Panc1 (cell line): ENCODE results near the gene CLIC4. TPM values are rescaled to one million over a fixed set of nuclear protein-coding genes. Genes with fewer than 3 reads are reported as not detected.

ENCODE experiments used
- ATAC-seq: fragments of 200-7000 bp; cut with Tn5 transposase; 2 replicates; pipeline ENCODE4 v1.9.1; 2020; ENCODE audit warnings: mild to moderate bottlenecking, moderate library complexity
- BruUV-seq: library from RNA; stranded (reverse); fragments of 400-500 nt; replicated peaks from 2 replicates; lab custom pipeline; 2021; lab: Mats Ljungman, UMichigan
- CTCF ChIA-PET: fragments of 300-600 bp; sonication (Branson Sonifier 250); formaldehyde crosslinking; loops from one replicate; lab custom pipeline; 2022; ENCODE audit warnings: antibody characterized with exemption; lab: Charles Lee
- POLR2A ChIA-PET: fragments of 300-600 bp; sonication (Branson Sonifier 250); formaldehyde crosslinking; loops from one replicate; lab custom pipeline; 2022; ENCODE audit warnings: antibody characterized with exemption; lab: Charles Lee
- DNase-seq: peaks from one replicate; pipeline ENCODE4 v3.0.0-alpha.2; 2010; ENCODE audit warnings: low read depth, low spot score
- H3K27ac ChIP-seq: 2 replicates; pipeline ENCODE4 v1.5.1; 2011; ENCODE audit warnings: mild to moderate bottlenecking, low read length, inconsistent platforms
- H3K27me3 ChIP-seq: fragments of 200-500 bp; sonication (Bioruptor generic); 2 replicates; pipeline ENCODE4 v1.6.0; 2014; ENCODE audit warnings: low read length, inconsistent platforms; ENCODE audit not compliant: control insufficient read depth, insufficient read depth
- H3K36me3 ChIP-seq: fragments of 200-500 bp; sonication (Bioruptor generic); 2 replicates; pipeline ENCODE4 v1.5.1; 2014; ENCODE audit warnings: inconsistent platforms, mild to moderate bottlenecking, low read length, moderate library complexity; ENCODE audit not compliant: control insufficient read depth, insufficient read depth
- H3K4me1 ChIP-seq: 2 replicates; pipeline ENCODE4 v1.5.1; 2011; ENCODE audit warnings: inconsistent platforms, mild to moderate bottlenecking, low read length, moderate library complexity; ENCODE audit not compliant: control insufficient read depth, insufficient read depth
- H3K4me3 ChIP-seq, 2 experiments: 2 replicates each; pipeline ENCODE4 v1.5.1; 2011 to 2012; ENCODE audit warnings: low read depth in 2 of 2, low read length in 2 of 2, mild to moderate bottlenecking in 2 of 2, inconsistent platforms in 1 of 2, moderate library complexity in 1 of 2
- H3K9me3 ChIP-seq: fragments of 200-500 bp; sonication (Bioruptor generic); 2 replicates; pipeline ENCODE4 v1.5.1; 2014; ENCODE audit warnings: low read depth, mild to moderate bottlenecking, inconsistent platforms, low read length, moderate library complexity; ENCODE audit not compliant: control insufficient read depth, insufficient read depth
- POLR2AphosphoS5 ChIP-seq: IDR thresholded peaks from 2 replicates; pipeline ENCODE4 v1.6.1; 2012; ENCODE audit warnings: mild to moderate bottlenecking, low read depth, low read length, moderate library complexity
- SIN3A ChIP-seq: IDR thresholded peaks from 2 replicates; pipeline ENCODE4 v1.6.1; 2012; ENCODE audit warnings: low read depth, mild to moderate bottlenecking, low read length, moderate library complexity, borderline replicate concordance; ENCODE audit not compliant: insufficient read depth
- TCF7L2 ChIP-seq: IDR thresholded peaks from 2 replicates; pipeline ENCODE4 v1.6.1; 2011; ENCODE audit warnings: mild to moderate bottlenecking, low read depth, low read length, inconsistent platforms
- in situ Hi-C: cut with HindIII; loops from 2 replicates; pipeline ENCODE4 v1.10.0; 2016; ENCODE audit warnings: low sequenced_read_pairs, low pct_unique_long_range_greater_than_20kb
- intact Hi-C: fragments of 100-400 bp; cut with micrococcal nuclease; formaldehyde crosslinking; loops from one replicate; pipeline ENCODE4 v1.10.0; 2022; ENCODE audit not compliant: unreplicated experiment
- total RNA-seq: library from RNA; stranded (reverse); gene quantifications from one replicate; pipeline ENCODE4 v1.2.1, GENCODE V29; 2021; ENCODE audit not compliant: unreplicated experiment
- TF ChIP-seq, protein P1 (sequence below), 2 experiments: IDR thresholded peaks; 2 replicates each; pipeline ENCODE4 v1.6.1; 2011 to 2012; ENCODE audit warnings: low read depth in 2 of 2, control low read depth in 1 of 2, low read length in 1 of 2, mild to moderate bottlenecking in 1 of 2, moderate library complexity in 1 of 2; ENCODE audit not compliant: insufficient read depth in 1 of 2
- TF ChIP-seq, protein P2 (sequence below): fragments of 450-650 bp; IDR thresholded peaks from 2 replicates; pipeline ENCODE4 v1.5.1; 2017; ENCODE audit warnings: mild to moderate bottlenecking

Gene CLIC4
- total RNA-seq, 1 experiment from 2014 or later: 123 TPM

DNA sequence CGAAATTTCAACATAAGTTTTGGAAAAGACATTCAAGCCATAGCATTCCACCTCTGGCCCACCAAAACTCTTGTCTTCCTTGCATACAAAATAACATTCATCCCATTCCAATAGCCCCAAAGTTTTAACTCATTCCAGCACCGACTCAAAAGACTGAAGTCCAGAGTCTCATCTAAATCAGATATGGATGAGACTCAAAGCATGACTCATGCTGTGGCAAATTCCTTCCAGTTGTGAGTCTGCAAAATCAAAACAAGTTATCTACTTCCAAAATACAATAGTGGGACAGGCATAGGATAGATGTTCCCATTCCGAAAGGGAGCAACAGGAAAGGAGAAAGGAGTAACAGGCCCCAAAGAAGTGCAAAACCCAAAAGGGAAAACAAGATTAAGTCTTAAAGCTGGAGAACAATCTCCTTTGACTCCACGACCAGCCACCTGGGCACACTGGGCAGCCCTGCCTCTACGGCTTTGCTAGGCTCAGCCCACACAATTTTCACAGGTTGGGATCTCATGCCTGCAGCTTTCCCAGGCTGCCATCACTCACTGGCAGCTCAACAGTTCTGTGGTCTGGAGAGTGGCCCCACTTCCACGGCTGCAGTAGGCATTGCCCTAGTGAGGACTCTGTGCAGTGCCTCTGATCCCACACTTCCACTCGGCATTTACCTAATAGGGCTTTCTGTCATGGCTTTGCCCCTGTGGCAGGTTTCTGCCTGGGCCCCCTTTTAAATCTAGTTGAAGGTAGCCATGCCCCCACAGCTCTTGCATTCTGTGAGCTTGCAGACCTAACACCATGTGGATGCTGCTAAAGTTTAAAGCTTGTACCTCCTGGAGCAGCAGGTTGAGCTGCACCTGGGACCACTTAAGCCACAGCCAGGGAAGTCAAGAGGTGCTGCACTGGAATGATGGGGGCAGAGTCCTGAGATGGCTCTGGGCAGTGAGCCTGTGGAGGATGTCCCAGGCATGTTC, 133.8 kb downstream of the CLIC4 start:
- ChIA-PET POLR2A (interaction anchor here (0.6 kb wide), 1 partner anchor 10 kb away, joined by 3 read pairs; no protein-coding TSS in a partner anchor), CTCF (no interaction called here)
- no peaks in the 10 kb centered on the region for H3K9me3 ChIP-seq
- no peaks in the 10 kb centered on the region for H3K4me1 ChIP-seq
- no peak overlapping the region for H3K4me3 ChIP-seq
- in situ Hi-C loops: no loop called here
- H3K27me3 ChIP-seq: peaks cover 6% of the 10 kb centered on the region; the same call in 1 of the 2 replicates
- ATAC-seq (no peak), DNase-seq (no peak)
- intact Hi-C loops: no loop called here
- no peaks in the 10 kb centered on the region for H3K36me3 ChIP-seq
- no peak overlapping the region for H3K27ac ChIP-seq
- TF ChIP-seq TCF7L2 (no peak), SIN3A (no peak), POLR2AphosphoS5 (no peak)
- TF ChIP-seq, protein P1, sequence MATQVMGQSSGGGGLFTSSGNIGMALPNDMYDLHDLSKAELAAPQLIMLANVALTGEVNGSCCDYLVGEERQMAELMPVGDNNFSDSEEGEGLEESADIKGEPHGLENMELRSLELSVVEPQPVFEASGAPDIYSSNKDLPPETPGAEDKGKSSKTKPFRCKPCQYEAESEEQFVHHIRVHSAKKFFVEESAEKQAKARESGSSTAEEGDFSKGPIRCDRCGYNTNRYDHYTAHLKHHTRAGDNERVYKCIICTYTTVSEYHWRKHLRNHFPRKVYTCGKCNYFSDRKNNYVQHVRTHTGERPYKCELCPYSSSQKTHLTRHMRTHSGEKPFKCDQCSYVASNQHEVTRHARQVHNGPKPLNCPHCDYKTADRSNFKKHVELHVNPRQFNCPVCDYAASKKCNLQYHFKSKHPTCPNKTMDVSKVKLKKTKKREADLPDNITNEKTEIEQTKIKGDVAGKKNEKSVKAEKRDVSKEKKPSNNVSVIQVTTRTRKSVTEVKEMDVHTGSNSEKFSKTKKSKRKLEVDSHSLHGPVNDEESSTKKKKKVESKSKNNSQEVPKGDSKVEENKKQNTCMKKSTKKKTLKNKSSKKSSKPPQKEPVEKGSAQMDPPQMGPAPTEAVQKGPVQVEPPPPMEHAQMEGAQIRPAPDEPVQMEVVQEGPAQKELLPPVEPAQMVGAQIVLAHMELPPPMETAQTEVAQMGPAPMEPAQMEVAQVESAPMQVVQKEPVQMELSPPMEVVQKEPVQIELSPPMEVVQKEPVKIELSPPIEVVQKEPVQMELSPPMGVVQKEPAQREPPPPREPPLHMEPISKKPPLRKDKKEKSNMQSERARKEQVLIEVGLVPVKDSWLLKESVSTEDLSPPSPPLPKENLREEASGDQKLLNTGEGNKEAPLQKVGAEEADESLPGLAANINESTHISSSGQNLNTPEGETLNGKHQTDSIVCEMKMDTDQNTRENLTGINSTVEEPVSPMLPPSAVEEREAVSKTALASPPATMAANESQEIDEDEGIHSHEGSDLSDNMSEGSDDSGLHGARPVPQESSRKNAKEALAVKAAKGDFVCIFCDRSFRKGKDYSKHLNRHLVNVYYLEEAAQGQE (IDR thresholded peaks at IDR 0.05; ENCODE audit: insufficient read depth in 1 of 2, low read depth in 2 of 2, low read length in 1 of 2): no peak
- TF ChIP-seq, protein P2, sequence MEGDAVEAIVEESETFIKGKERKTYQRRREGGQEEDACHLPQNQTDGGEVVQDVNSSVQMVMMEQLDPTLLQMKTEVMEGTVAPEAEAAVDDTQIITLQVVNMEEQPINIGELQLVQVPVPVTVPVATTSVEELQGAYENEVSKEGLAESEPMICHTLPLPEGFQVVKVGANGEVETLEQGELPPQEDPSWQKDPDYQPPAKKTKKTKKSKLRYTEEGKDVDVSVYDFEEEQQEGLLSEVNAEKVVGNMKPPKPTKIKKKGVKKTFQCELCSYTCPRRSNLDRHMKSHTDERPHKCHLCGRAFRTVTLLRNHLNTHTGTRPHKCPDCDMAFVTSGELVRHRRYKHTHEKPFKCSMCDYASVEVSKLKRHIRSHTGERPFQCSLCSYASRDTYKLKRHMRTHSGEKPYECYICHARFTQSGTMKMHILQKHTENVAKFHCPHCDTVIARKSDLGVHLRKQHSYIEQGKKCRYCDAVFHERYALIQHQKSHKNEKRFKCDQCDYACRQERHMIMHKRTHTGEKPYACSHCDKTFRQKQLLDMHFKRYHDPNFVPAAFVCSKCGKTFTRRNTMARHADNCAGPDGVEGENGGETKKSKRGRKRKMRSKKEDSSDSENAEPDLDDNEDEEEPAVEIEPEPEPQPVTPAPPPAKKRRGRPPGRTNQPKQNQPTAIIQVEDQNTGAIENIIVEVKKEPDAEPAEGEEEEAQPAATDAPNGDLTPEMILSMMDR: no peak
- BruUV-seq: no TSS peak

DNA sequence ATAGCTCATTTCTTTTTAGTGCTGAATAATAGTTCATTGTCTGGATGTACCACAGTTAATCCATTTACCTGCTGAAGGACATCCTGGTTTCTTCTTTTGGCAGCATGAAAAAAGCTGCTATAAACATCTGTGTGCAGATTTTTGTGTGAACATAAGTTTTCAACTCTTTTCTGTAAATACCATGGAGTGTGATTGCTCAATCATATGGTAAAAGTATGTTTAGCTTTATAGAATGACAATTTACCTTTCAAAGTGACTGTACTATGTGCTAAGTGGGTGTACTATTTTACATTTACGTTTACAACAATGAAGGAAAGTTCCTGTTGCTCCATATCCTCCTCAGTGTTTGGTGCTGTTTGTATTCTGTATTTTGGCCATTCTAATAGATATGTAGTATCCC, 135.8 kb downstream of the CLIC4 start:
- no peak for DNase-seq
- ChIA-PET CTCF (no interaction called here), POLR2A (interaction anchor here (0.6 kb wide), 1 partner anchor 70 kb away, joined by 10 read pairs; no protein-coding TSS in a partner anchor)
- no peak overlapping the region for H3K27ac ChIP-seq
- intact Hi-C loops: no loop called here
- H3K9me3 ChIP-seq: no peaks in the 10 kb centered on the region
- BruUV-seq: no TSS peak
- H3K4me1 ChIP-seq: no peaks in the 10 kb centered on the region
- ATAC-seq: no peak
- in situ Hi-C loops: no loop called here
- H3K27me3 ChIP-seq: peaks cover 7% of the 10 kb centered on the region; the same call in 1 of the 2 replicates
- H3K36me3 ChIP-seq: no peaks in the 10 kb centered on the region
- no peak overlapping the region for H3K4me3 ChIP-seq
- TF ChIP-seq, protein P1 (IDR thresholded peaks at IDR 0.05; ENCODE audit: insufficient read depth in 1 of 2, low read depth in 2 of 2, low read length in 1 of 2): no peak
- TF ChIP-seq POLR2AphosphoS5 (no peak), TCF7L2 (no peak), SIN3A (no peak)
- TF ChIP-seq, protein P2: no peak
